ENCODE data around the gene SOS1.
"Not testable (repeated sequence)": the region's sequence is repeated elsewhere in the genome, so short reads cannot be mapped to it uniquely, and the experiment has no call there.

The SOS1 gene

DNA sequence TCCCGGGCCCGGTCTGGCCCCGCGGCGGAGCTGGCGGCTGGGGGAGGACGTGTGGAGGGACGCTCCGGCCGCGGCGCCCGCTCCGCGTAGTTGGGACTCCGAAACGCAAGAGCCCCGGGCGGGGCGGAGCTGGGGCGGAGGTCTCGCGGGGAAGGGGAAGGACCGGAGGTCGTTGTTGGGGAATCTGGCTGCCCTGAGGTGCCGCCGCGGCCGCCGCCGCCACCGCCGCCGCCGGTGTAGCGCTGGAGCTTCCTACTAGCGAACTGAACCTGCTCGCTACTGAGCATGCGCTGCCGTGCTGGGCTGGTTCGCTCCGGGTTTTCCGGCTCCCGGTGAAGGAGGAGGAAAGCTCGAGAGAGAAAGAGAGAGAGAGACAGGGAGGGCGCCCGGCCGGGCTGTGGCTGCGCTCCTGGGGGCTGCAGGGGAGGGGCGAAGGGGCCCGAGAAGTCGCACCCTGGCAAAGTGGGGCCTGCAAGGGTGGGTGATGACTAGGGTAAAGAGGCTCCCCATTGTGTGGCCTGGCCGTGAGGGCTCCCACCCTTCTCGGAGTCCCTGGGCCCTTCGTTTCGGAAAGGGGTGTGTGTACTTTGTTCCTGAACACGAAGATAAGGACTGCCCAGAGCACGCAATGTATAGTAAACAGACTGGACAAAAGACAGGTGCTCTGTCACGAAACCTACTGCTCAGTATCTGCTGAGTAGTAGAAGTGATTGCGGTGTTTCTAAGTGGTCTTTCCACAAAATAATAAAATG is at the start of gene SOS1:
Gene SOS1 (minus strand): TSS at position 281 of the 752 bp plus-strand sequence. CDS start 629 bp downstream, outside the sequence.
- peak; percentile 92 for DNase-seq

DNA sequence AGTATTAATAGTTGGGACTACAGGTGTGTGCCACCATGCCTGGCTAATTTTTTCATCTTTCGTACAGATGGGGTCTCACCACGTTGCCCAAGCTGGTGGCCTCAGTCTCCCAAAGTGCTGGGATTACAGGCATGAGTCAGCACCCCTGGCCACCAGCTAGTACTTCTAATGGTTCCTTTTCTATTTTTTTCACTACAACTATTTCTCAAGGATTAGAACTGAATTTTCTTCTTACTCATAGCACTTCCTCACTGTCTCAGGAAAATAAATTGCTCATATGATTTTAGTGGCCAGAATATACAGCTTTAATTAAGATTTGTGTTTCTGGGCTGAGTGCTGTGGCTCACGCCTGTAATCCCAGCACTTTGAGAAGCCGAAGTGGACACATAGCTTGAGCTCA is 43.2 kb upstream of the SOS1 start:
- no peak for DNase-seq

DNA sequence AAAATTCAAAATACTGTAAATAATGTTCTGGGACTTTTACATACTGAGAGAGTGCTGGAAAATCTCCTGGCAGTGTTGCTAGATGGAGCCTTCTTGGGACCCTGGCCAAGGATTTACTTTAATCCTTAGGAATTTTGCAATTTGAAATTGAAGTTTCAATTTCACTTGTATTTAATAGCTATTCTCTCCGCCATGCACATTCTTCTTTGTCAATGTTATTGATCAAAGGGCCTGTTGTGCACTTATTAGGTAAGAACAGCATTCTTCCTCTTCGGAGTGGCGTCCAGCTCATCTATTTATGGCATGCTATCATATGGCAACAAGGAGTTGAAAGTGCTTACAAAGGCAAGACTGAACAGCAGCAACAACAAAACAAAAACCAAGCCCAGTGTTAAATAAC is 40.1 kb upstream of the SOS1 start:
- DNase-seq = no peak

DNA sequence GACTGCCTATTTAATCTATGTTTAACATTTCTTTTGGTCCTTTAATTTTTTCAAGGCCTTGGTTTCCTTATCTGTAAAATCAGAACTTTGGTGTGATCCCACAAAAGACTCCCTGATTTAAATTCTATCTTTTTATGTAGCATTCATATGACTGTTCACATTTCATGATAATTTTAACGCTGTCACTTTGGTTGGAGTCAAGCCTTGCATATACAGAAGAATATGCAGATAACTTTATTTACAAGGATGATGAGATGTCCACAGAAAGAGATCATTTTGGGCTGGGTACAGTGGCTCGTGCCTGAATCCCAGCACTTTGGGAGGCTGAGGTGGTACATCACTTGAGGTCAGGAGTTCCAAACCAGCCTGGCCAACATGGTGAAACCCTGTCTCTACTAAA is 38.4 kb upstream of the SOS1 start:
- DNase-seq = no peak

DNA sequence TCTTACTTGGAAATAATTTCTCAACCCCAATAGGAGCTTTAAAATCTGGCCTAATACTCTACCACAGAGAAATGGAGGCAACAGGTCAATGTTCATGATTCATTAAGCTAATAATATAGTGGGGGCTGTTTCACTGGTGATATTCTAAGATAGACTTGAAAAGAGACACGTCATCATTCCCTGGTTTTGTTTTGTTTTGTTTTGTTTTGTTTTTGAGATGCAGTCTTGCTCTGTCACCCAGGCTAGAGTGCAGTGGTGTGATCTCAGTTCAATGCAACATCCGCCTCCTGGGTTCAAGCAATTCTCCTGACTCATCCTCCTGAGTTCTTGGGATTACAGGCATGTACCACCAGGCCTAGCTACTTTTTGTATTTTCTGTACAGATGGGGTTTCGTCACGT is 37.5 kb upstream of the SOS1 start:
- no peak for DNase-seq

DNA sequence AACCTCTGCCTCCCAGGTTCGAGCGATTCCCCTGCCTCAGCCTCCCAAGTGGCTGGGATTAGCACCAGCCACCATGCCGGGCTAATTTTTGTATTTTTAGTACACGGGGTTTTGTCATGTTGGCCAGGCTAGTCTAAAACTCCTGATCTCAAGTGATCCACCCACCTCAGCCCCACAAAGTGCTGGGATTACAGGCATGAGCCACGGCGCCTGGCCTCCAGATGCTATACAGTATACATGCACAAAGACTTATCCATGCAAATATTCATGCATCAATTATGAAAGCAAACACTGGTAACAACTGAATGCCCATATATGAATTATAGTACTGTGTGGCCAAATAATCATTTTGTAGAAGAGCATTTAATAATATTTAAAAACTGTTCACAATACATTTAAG is 36.0 kb upstream of the SOS1 start:
- DNase-seq = no peak

DNA sequence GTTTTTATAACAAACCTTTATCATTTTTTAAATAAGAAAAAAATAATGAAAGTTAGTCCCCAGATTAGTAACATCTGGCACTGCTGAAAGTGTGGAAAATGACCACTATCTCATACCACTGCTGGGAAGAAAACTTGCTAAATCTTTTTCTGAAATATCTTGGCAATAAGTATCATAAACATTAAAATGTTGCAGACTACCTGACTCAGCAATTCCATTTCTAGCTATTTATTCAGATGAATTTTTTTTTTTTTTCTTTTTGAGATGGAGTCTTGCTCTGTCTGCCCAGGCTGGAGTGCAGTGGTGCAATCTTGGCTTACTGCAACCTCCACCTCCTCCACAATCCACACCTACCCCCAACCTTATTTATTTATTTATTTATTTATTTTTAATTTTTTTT is 35.3 kb upstream of the SOS1 start:
- no peak for DNase-seq

DNA sequence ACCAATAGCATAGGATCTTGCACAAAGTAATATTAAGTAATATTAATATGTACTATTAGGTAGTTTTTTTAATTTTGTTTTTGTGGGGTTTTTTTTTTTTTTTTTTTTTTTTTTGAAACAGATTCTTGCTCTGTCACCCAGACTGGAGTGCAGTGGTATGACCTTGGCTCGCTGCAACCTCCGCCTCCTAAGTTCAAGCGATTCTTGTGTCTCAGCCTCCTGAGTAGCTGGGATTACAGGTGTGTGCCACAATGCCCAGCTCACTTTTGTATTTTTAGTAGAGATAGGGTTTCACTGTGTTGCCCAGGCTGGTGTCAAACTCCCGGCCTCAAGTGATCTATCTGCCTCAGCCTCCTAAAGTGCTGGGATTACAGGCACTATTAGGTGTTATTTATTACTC is 34.7 kb upstream of the SOS1 start:
- not testable (repeated sequence) for DNase-seq

DNA sequence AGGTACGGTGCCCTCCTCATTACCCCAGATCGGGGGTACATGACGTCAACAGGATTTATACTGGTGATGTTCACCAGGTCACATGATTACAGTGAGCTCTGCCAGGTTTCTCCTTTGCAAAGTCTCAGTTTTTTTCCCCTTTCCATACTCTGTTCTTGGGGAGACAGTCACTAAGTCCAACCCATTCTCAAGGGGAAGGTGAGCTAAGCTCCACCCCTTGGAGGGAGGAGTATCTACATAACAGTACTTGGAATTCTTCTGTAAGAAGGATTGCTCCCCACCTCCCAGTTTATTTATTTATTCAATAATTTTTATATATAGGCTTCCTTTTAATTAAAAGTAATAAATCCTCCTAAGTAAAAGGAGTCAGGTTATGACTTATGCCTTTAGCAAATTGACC is 34.1 kb upstream of the SOS1 start:
- DNase-seq = no peak

DNA sequence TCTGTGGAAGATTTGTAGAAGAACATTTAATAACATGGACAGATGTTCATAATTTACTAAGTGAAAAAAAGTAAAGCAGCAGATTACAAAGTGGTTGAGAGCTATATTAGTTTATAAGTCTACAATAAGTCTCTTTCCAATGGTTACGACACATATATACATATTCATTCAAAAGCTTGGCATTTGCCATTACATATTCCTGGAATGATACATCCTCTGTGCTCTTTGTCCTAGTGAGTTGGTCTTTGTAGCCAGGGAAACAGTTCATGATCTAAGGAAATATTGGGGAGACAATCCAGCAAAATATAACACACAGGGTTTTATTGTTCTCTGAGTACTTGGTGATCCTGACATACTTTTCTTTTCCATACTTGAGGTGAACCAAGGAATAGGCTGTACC is 32.5 kb upstream of the SOS1 start:
- no peak for DNase-seq

DNA sequence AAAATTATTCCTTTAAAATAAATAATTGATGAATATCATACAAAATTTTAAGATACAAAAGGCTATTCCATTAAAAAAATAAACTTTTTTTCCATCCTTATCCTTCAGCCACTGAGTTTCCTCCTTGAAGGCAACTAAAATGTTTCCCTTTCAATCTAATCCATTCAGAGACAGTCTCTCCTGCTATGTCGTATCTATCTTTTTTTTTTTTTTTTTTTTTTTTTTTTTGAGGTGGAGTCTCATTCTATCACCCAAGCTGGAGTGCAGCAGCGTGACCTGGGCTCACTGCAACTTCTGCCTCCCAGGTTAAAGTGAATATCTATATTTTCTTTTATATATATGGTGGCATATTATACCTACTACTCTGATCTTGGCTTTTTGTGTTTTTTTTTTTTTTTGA is 31.7 kb upstream of the SOS1 start:
- DNase-seq = no peak

DNA sequence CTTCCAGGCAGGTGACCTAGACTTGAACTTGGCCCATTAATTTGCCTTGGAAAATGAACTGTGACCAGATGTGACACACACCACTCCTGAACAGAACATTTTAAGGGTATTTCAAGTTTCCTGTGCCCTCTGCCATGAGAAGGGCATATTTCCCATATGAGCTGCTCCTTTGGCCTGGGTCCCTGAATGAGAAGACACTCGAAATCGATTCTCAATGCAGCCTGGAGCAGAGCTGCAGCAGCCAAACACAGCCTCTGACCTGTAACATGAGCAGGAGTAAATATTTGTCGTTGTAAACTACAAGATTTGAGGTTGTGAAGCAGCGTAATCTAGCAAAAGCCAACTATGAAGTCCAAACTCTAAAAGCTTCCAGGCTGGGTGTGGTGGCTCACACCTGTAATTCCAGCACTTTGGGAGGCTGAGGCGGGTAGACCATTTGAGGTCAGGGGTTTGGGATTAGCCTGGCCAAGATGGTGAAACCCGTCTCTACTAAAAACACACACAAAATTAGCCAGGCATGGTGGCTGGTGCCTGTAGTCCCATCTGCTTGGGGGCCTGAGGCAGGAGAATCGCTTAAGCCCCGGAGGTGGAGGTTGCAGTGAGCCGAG is 30.1 kb upstream of the SOS1 start:
- no peak for DNase-seq

DNA sequence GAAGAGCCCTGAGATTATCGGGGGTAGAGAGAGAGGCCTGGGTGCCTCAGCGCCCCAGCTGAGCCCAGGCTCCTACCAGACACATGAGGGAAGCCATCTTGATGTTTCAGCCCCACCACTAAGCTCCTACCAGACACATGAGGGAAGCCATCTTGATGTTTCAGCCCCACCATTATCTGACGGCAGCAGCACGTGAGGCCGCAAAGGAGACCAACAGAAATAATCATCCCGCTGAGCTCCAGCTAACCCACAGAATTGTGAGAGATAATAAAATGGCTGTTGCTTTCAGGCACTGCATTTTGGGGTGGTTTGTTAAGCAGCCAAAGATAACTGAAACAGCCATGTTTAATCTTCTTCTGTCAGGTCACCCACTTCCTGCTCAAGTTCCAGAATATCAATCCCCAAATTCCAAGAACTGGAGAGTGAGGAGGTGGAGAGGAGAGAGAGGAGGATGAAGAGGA is 29.3 kb upstream of the SOS1 start:
- no peak for DNase-seq

DNA sequence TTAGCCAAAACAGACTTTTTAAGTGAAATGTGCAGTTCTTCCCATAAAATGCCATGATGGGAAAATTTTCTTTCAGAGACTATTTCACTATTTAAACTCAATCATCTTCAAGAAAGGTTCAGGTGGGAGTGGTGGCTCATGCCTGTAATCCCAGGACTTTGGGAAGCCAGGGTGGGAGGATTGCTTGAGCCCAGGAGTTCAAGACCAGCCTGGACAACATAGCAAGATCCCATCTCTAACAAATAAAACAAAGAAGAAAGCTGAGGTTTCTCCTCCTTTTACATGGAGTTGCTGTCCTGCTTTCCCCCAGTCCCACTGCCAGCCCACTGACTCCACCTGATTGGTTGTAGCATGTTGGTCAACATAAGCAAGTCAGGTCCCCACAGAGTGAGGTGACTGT is 25.8 kb upstream of the SOS1 start:
- DNase-seq = no peak

DNA sequence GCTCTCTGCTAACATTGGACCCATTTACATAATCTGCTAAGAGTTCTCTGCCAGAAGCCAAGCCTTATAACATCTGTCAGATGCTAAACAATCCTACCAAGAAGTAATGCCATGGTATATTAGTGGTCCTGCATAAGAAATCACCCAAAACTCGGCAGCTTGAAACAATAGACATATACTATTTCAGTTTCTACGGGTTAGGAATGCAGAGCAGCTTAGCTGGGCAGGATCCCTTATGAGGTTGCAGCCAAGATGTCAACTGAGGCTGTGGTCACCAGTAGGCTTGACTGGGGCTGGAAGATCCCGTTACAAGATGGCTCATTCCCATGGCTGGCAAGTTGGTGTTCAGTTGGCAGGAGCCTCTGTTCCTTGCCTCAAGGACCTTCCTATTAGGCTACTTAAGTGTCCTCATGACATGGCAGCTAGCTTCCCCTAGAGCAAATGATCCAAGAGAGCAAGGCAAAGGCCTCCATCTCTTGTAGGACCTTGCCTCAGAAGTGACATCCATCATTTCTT is 25.1 kb upstream of the SOS1 start:
- DNase-seq = no peak

DNA sequence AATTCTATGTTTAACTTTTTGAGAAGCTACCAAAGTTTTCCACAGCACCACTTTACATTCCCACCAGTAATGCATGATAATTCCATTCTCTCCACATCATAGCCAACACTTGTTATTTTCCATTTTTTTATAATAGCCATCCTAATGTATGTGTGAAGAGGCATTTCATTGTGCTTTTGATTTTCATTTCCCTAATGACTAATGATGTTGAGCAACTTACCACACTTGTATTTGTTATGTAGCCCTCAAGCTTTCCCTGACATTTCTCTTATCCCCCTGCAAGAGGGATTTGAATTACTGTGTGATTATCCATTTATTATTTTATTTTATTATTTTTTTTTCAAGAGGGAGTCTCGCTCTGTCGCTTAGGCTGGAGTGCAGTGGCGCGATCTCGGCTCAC is 23.6 kb upstream of the SOS1 start:
- no peak for DNase-seq

DNA sequence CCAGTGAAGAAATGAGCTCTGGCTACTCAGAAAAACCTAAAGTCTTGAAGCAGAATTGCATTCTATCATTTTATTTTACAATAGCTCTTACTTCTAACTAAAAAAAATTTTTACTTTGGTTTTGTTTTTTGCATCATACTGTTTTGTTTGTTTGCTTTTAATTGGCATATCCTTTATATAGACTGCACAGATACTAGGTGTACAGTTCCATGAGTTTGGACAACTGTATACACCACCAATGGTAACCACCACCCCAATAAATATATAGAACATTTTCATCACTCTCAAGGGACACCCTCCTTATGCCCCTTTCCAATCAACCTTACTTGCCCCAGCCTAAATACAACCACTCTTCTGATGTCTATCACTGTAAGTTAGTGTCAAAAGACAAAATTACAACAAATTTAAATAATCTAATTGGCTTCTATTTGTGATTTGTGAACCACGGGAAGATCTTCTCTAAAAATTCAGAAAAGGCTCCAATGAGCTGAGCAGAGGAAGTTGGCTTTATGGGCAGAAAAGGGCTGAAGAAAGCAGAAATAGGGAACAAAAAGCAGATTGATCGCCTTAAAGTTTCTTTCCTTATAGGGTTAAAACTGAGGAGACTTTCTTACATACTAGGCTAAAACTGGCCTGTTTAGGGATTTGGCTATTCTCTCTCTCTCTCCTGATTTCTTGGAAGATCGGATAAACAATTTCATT is 22.2 kb upstream of the SOS1 start:
- no peak for DNase-seq

DNA sequence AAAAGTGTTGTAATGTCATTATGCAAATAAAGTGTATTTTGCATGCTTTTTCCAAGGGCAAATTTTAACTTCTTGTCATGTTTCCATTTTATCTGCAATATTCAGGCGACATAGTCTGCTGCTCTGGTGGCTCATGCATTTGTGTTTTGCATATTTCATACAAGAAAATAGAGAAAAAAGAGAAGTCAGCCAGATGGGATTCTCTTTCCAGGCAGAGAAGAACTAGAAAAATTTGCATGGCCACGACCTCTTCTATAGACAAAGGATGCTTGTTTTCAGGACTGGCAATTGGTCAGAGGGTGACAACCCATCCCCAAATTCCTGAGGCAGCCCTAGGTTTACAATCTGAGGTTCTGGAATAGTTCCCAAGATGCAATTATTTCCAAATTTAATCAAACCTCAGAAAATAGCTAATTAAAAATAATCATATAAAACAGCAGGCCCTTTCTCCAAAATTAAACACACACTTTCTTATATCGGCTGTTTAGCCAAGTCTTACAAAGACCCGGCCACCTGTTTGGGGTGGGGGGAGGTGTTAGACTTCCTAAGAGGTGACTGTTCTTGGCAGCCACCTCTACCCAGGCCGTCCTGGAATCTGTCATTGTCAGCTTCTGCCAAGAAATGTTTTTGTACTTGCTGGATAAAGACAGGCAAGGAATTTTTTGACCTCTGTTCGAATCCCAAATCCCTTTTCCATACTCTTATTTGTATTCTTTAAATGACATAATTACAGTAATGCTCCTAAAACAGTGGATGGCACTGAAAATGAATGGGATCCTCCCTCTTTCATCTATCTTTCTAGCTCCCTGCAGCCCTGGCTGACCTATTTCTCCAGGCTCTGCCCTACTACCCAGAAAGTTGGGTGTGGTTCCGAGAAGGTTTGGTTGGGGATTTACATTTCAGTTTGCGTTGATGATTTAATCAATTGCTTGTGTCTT is 20.8 kb upstream of the SOS1 start:
- DNase-seq = no peak

DNA sequence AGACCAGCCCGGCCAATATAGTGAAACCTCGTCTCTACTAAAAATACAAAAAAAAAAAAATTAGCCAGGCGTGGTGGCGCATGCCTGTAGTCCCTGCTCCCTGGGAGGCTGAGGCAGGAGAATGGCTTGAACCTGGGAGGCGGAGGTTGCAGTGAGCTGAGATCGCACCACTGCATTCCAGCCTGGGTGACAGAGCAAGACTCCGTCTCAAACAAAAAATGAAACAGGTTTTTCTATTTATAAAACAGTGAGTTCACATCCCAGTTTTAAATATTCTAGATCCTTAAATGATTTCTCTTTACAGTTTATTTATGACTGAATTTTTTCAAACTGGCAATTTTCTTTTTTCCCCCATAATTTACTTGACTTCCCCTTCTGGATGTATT is 20.1 kb upstream of the SOS1 start:
- DNase-seq = not testable (repeated sequence)

DNA sequence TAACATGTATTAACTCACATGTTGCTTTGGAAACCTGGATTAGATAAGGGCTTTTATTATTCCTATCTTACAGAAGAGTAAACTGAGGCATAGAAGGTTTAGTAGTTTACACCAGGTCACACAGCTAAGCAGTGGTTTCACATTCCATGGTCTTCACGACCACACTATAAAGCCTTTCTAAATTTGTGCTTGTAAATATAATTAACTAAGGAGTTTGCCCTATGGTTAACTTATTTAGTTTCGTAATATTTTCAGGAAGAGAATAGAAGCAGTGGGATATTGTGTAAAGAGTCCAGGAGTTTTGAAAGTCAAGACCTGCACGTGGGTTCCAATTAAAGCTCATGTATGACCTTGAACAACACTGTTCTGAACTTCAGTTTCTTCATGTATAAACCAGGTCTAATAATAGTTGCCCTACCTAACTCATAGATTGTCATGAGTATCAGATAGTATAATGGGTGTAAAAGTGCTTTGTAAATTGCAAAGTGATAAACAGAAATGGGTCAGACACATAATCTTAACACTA is 19.5 kb upstream of the SOS1 start:
- no peak for DNase-seq

DNA sequence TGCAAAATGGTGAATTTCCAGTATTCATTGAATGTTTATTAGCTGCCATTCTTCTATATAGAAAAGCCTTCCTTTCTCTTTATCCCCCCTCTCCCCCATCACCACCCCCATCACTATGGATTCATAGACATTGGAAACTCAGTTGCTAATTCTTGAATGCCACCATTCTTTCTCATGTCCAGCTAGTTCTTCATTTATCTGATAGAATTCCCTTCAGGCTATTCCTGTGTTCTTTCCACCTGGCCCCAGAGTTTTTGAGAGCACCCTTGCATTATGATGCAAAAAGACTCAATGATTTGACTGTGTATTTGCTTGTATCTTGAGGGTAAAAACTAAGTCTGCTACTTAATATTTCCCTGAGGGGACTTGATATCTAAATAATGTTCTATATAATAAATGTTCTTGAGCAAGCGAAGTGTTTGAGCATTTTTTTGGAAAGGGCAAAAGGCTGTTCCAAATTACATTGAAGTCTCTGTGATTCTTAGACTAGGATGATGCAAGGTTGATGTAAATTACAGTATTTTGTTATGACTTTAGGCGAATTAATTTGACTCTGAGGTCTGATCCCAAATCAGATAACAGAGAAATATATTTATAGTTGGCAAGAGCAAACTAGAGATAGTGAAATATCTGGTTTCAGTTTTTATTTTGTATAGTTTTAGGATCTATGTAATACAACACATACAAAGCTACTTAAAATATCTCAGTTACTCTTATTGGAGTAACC is 18.8 kb upstream of the SOS1 start:
- no peak for DNase-seq

DNA sequence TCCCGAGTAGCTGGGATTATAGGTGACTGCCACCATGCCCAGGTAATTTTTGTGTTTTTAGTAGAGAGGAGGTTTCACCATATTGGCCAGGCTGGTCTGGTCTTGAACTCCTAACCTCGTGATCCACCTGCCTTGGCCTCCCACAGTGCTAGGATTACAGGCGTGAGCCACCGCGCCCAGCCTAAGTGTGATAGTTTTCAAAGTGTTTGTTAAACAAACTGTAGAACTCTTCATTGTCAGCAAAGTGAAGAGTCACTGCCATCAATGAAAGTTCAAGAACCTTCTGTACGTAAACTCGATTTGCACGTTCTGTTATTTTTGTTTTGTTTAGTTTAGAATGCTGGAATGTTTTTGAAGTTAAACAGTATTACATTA is 18.0 kb upstream of the SOS1 start:
- no peak for DNase-seq
